ENCODE data around the gene FAM118B. TPM values are rescaled to one million over a fixed set of nuclear protein-coding genes. Genes with fewer than 3 reads are reported as not detected.

FAM118B gene
- total RNA-seq, 5 donors from 2014 or later (not counting 1 experiment from before 2014, with no cell fraction given) = 4.2 to 11.9 (median 11.0) TPM

DNA sequence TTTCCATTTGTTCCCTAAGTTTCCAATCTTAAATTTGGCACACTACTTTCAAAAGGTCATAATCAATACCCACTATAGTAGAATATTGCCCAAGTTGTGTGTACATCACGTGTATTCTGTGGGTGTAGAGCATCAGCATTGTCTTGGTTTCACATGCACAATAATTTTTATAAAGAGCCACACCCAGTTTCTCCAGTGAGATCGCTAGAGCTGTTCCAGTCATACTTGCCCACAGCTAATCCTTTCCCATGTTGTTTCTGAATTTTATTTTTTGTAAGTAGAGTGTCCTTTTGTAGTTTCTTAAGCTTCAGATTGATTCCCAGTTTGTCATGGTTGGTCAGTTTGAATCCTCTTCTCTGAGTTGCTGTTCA is 13.7 kb downstream of the FAM118B start:
- WGBS (ENCODE audit: insufficient coverage) = no CpG with 5 or more reads among the region's 2 CpGs
- ChIA-PET CTCF (interaction anchor here in 1 of 2 donors (0.6 kb wide), 1 partner anchor 216 kb away, joined by 3 read pairs; no protein-coding TSS in a partner anchor), POLR2A (no interaction called here)
- Histone ChIP-seq H3K4me3 (ENCODE audit: control insufficient read depth in 1 of 2, extremely low read depth in 1 of 2, low read length in 1 of 2) (no peak overlapping the region), H3K27me3 (replicated peaks in 1 of 2; ENCODE audit: control insufficient read depth in 2 of 2, extremely low read depth in 1 of 2, insufficient read depth in 2 of 2, low read length in 1 of 2) (no peaks in the 10 kb centered on the region), H3K36me3 (ENCODE audit: control insufficient read depth in 2 of 2, extremely low read depth in 1 of 2, insufficient read depth in 1 of 2, low read length in 1 of 2) (peaks cover 0 to 5% of the 10 kb centered on the region in 2 donors), H3K9me3 (no peaks in the 10 kb centered on the region), H3K4me1 (ENCODE audit: control insufficient read depth in 1 of 2, extremely low read depth in 1 of 2, insufficient read depth in 2 of 2, low read length in 2 of 2) (no peaks in the 10 kb centered on the region), H3K27ac (ENCODE audit: low read length) (no peak overlapping the region)
- Mint-ChIP-seq H3K27ac (no peak overlapping the region), H3K4me3 (no peak overlapping the region), H3K27me3 (no peaks in the 10 kb centered on the region), H3K36me3 (peaks cover 6% of the 10 kb centered on the region), H3K9me3 (no peaks in the 10 kb centered on the region), H3K4me1 (peaks cover 0 to 7% (median under 1%) of the 10 kb centered on the region in 3 donors)
- ATAC-seq (replicated peaks in 1 of 4) (no peak), DNase-seq (no peak)

DNA sequence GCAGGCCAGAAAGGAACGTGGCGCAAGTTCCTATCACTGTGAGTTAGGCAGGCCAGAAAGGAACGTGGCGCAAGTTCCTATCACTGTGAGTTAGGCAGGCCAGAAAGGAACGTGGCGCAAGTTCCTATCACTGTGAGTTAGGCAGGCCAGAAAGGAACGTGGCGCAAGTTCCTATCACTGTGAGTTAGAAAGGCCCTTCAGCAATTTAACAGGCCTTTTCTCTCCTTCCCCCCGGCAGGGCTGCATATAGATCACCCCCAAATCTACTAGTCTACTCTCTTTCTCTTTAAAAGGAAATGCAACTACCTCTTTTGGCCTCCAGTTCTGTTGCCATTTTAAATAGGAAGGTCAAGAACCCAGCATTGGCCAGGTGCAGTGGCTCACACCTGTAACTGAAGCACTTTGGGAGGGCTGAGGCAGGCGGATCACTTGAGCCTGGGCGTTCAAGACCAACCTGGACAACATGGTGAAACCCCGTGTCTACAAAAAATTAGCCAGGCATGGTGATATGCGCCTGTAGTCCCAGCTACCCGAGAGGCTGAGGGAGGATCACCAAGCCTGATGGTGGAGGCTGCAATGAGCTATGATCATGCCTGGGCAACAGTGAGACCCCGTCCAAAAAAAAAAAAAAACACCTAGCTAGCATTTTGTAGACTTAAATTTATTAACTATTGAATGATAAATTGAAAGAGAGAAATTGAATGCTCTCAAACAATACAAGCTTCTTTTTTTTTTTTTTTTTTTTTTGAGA is 14.9 kb downstream of the FAM118B start:
- H3K27ac Mint-ChIP-seq = no peak overlapping the region
- peaks cover 12% of the 10 kb centered on the region for H3K36me3 Mint-ChIP-seq
- no peak for ATAC-seq (replicated peaks in 1 of 4)

DNA sequence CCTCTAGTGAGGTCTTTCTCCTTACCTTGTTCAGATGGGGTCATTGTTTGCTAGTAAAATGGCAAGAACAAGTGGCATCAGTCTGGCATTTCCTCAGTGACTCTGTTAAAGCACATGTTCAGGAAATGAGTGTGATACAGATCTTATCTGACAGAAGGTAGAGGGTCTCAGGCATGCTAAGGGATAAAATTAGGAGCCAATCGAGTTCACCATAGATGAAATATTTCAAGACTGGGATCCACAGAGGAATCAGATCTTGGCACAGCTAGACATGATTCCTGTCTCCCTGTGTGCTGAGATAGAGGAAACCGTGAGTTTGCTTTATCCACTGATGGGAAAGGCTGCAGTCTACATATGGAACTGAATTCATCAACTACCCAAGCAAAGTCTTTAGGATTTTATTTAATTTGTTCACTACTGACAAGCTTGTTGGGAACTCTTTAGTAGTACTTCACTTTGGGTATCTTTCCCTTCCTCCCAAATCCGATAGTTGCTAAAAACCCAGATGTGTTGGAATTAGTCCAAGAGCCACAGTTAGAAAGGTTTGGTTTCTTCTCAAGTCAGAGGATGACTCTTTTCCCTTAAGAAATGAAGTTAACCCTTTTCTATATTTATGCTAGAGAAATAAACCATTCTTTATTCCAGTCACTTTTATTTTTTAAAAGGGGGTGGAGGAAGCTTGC is 18.4 kb downstream of the FAM118B start:
- 67% methylated on average over 1 of the region's 3 CpGs for WGBS (ENCODE audit: insufficient coverage)
- H3K27me3 ChIP-seq (replicated peaks in 1 of 2; ENCODE audit: control insufficient read depth in 2 of 2, extremely low read depth in 1 of 2, insufficient read depth in 2 of 2, low read length in 1 of 2) = no peaks in the 10 kb centered on the region
- ATAC-seq (replicated peaks in 1 of 4) (no peak), DNase-seq (no peak)
- H3K27ac ChIP-seq (ENCODE audit: low read length) = no peak overlapping the region
- H3K4me3 Mint-ChIP-seq = no peak overlapping the region
- H3K9me3 ChIP-seq = no peaks in the 10 kb centered on the region
- no peaks in the 10 kb centered on the region for H3K27me3 Mint-ChIP-seq
- CTCF ChIA-PET = no interaction called here
- no peaks in the 10 kb centered on the region for H3K4me1 Mint-ChIP-seq
- POLR2A ChIA-PET = interaction anchor here (0.5 to 0.6 kb wide), 2 partner anchors 224 to 1650 kb away, joined by 4 read pairs; no protein-coding TSS in a partner anchor
- H3K4me3 ChIP-seq (ENCODE audit: control insufficient read depth in 1 of 2, extremely low read depth in 1 of 2, low read length in 1 of 2) = no peak overlapping the region
- peaks cover 13% of the 10 kb centered on the region for H3K36me3 Mint-ChIP-seq
- H3K36me3 ChIP-seq (ENCODE audit: control insufficient read depth in 2 of 2, extremely low read depth in 1 of 2, insufficient read depth in 1 of 2, low read length in 1 of 2) = peaks cover 0 to 5% of the 10 kb centered on the region in 2 donors
- no peaks in the 10 kb centered on the region for H3K9me3 Mint-ChIP-seq
- no peak overlapping the region for H3K27ac Mint-ChIP-seq
- H3K4me1 ChIP-seq (ENCODE audit: control insufficient read depth in 1 of 2, extremely low read depth in 1 of 2, insufficient read depth in 2 of 2, low read length in 2 of 2) = no peaks in the 10 kb centered on the region

More for the DNA sequence above, 14.9 kb downstream of the FAM118B start:
- no peak overlapping the region for H3K27ac ChIP-seq (ENCODE audit: low read length)
- H3K27me3 ChIP-seq (replicated peaks in 1 of 2; ENCODE audit: control insufficient read depth in 2 of 2, extremely low read depth in 1 of 2, insufficient read depth in 2 of 2, low read length in 1 of 2) = no peaks in the 10 kb centered on the region
- Mint-ChIP-seq H3K27me3 (no peaks in the 10 kb centered on the region), H3K4me1 (peaks cover 0 to 5% (median 0%) of the 10 kb centered on the region in 3 donors), H3K9me3 (no peaks in the 10 kb centered on the region), H3K4me3 (no peak overlapping the region)
- H3K4me1 ChIP-seq (ENCODE audit: control insufficient read depth in 1 of 2, extremely low read depth in 1 of 2, insufficient read depth in 2 of 2, low read length in 2 of 2) = no peaks in the 10 kb centered on the region
- ChIA-PET CTCF (interaction anchor here in 1 of 2 donors (0.7 kb wide), 1 partner anchor 241 kb away, joined by 5 read pairs; no protein-coding TSS in a partner anchor), POLR2A (interaction anchor here in 1 of 2 donors (0.6 kb wide), 1 partner anchor 583 kb away, joined by 3 read pairs; no protein-coding TSS in a partner anchor)
- H3K36me3 ChIP-seq (ENCODE audit: control insufficient read depth in 2 of 2, extremely low read depth in 1 of 2, insufficient read depth in 1 of 2, low read length in 1 of 2) = peaks cover 0 to 5% of the 10 kb centered on the region in 2 donors
- H3K4me3 ChIP-seq (ENCODE audit: control insufficient read depth in 1 of 2, extremely low read depth in 1 of 2, low read length in 1 of 2) = no peak overlapping the region
- no peak for DNase-seq
- 94% methylated on average over 7 of the region's 15 CpGs for WGBS (ENCODE audit: insufficient coverage)
- H3K9me3 ChIP-seq = no peaks in the 10 kb centered on the region

DNA sequence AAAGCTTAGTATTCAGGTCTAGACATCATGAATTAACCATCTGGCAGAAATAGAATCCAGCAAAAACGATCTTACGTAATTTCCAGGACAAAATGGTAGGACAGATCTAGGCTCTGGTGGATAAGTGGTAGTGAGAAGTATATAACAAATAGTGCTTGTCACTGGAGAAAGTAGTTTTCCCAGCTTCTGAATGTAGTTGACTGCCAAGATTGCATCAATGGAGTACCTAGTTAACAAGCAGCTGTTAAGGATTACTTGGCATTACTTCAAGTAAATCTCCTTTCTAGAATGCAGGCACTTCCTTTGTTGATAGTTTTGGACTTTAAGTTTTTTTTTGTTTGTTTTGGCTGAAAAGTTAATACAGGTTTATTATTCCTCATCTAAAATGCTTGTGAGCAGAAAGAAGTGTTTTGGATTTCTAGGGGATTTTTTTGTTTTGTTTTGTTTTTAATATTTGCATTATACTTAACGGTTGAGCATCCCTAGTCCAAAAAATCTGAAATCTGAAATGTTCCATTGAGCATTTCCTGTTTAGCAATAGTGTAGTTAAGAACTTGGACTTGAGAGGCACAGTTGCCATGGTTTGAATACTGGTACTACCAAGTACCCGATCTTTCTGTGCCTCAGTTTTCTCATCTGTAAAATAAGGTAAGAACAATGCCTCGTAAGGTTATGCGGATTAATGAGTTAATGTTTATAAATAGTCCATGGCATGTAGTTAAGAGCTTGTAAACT is 20.3 kb downstream of the FAM118B start:
- Mint-ChIP-seq H3K27me3 (no peaks in the 10 kb centered on the region), H3K4me3 (no peak overlapping the region)
- CTCF ChIA-PET = no interaction called here

DNA sequence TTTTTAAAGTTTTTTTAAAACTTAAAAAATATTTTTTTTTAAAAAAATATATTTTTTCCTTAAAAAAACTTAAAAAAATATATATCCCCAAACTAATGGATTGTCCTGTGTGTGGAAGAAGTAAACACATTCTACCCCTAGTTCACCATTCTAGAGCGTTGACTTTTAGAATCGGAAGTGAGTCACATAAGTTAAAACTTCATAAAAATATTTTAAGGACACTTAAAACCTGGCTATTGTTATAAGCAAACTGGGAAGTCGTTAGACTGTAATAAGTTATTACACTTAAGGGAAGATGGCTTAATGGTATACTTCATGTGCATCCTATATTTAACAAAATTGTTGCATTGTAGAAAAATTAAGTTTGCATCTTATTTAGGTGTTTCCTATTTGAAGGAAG is 21.1 kb downstream of the FAM118B start:
- no peaks in the 10 kb centered on the region for H3K9me3 Mint-ChIP-seq
- ATAC-seq (replicated peaks in 1 of 4) (no peak), DNase-seq (no peak)
- CTCF ChIA-PET = no interaction called here
- no CpG with 5 or more reads among the region's 3 CpGs for WGBS (ENCODE audit: insufficient coverage)
- H3K36me3 ChIP-seq (ENCODE audit: control insufficient read depth in 2 of 2, extremely low read depth in 1 of 2, insufficient read depth in 1 of 2, low read length in 1 of 2) = peaks cover 0 to 5% of the 10 kb centered on the region in 2 donors
- H3K27me3 ChIP-seq (replicated peaks in 1 of 2; ENCODE audit: control insufficient read depth in 2 of 2, extremely low read depth in 1 of 2, insufficient read depth in 2 of 2, low read length in 1 of 2) = no peaks in the 10 kb centered on the region
- H3K27ac ChIP-seq (ENCODE audit: low read length) = no peak overlapping the region
- no peak overlapping the region for H3K27ac Mint-ChIP-seq
- no peaks in the 10 kb centered on the region for H3K4me1 Mint-ChIP-seq
- peaks cover 25% of the 10 kb centered on the region for H3K36me3 Mint-ChIP-seq
- no peak overlapping the region for H3K4me3 ChIP-seq (ENCODE audit: control insufficient read depth in 1 of 2, extremely low read depth in 1 of 2, low read length in 1 of 2)
- no peaks in the 10 kb centered on the region for H3K9me3 ChIP-seq
- H3K4me1 ChIP-seq (ENCODE audit: control insufficient read depth in 1 of 2, extremely low read depth in 1 of 2, insufficient read depth in 2 of 2, low read length in 2 of 2) = no peaks in the 10 kb centered on the region
- H3K4me3 Mint-ChIP-seq = no peak overlapping the region
- POLR2A ChIA-PET = no interaction called here
- H3K27me3 Mint-ChIP-seq = no peaks in the 10 kb centered on the region

More for the DNA sequence above, 20.3 kb downstream of the FAM118B start:
- no peaks in the 10 kb centered on the region for H3K27me3 ChIP-seq (replicated peaks in 1 of 2; ENCODE audit: control insufficient read depth in 2 of 2, extremely low read depth in 1 of 2, insufficient read depth in 2 of 2, low read length in 1 of 2)
- no peaks in the 10 kb centered on the region for H3K4me1 ChIP-seq (ENCODE audit: control insufficient read depth in 1 of 2, extremely low read depth in 1 of 2, insufficient read depth in 2 of 2, low read length in 2 of 2)
- H3K36me3 ChIP-seq (ENCODE audit: control insufficient read depth in 2 of 2, extremely low read depth in 1 of 2, insufficient read depth in 1 of 2, low read length in 1 of 2) = peaks cover 0 to 5% of the 10 kb centered on the region in 2 donors
- 80% methylated on average over 4 of the region's 6 CpGs for WGBS (ENCODE audit: insufficient coverage)
- POLR2A ChIA-PET = interaction anchor here in 1 of 2 donors (0.6 kb wide), 1 partner anchor 26 kb away, joined by 3 read pairs; no protein-coding TSS in a partner anchor
- ATAC-seq (replicated peaks in 1 of 4) (no peak), DNase-seq (no peak)
- Mint-ChIP-seq H3K27ac (no peak overlapping the region), H3K9me3 (no peaks in the 10 kb centered on the region), H3K4me1 (no peaks in the 10 kb centered on the region), H3K36me3 (peaks cover 24% of the 10 kb centered on the region)
- H3K9me3 ChIP-seq = no peaks in the 10 kb centered on the region
- H3K27ac ChIP-seq (ENCODE audit: low read length) = no peak overlapping the region
- no peak overlapping the region for H3K4me3 ChIP-seq (ENCODE audit: control insufficient read depth in 1 of 2, extremely low read depth in 1 of 2, low read length in 1 of 2)

DNA sequence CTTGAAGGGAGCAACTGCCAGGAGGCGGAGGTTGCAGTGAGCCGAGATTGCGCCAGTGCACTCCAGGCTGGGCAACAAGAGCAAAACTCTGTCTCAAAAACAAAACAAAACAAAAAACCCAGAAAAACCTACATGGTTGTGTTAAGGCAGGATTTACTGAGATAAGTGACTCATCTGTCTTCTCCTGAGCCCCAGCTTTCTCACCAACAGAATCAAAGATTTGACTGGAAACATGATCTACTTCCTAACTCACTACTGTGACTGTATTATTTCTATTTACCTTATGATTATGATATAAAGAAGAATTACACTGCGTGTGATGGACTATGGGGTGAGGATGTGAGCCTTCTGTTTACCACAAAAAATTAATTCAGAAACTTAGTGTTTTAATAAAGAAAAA is 21.8 kb downstream of the FAM118B start:
- peaks cover 27% of the 10 kb centered on the region for H3K36me3 Mint-ChIP-seq
- no peak overlapping the region for H3K4me3 Mint-ChIP-seq
- no CpG with 5 or more reads among the region's 4 CpGs for WGBS (ENCODE audit: insufficient coverage)
- H3K4me1 Mint-ChIP-seq = no peaks in the 10 kb centered on the region
- H3K36me3 ChIP-seq (ENCODE audit: control insufficient read depth in 2 of 2, extremely low read depth in 1 of 2, insufficient read depth in 1 of 2, low read length in 1 of 2) = peaks cover 2 to 9% of the 10 kb centered on the region in 2 donors
- no peak overlapping the region for H3K27ac Mint-ChIP-seq
- no peaks in the 10 kb centered on the region for H3K4me1 ChIP-seq (ENCODE audit: control insufficient read depth in 1 of 2, extremely low read depth in 1 of 2, insufficient read depth in 2 of 2, low read length in 2 of 2)
- no peaks in the 10 kb centered on the region for H3K9me3 Mint-ChIP-seq
- H3K27me3 Mint-ChIP-seq = no peaks in the 10 kb centered on the region
- no peak for ATAC-seq (replicated peaks in 1 of 4)
- POLR2A ChIA-PET = interaction anchor here in 1 of 2 donors (0.6 kb wide), 1 partner anchor 16 kb away, joined by 4 read pairs; no protein-coding TSS in a partner anchor
- no peak overlapping the region for H3K4me3 ChIP-seq (ENCODE audit: control insufficient read depth in 1 of 2, extremely low read depth in 1 of 2, low read length in 1 of 2)
- CTCF ChIA-PET = interaction anchor here in 1 of 2 donors (0.6 kb wide), 1 partner anchor 66 kb away, joined by 10 read pairs; no protein-coding TSS in a partner anchor
- H3K27me3 ChIP-seq (replicated peaks in 1 of 2; ENCODE audit: control insufficient read depth in 2 of 2, extremely low read depth in 1 of 2, insufficient read depth in 2 of 2, low read length in 1 of 2) = no peaks in the 10 kb centered on the region
- H3K27ac ChIP-seq (ENCODE audit: low read length) = no peak overlapping the region
- H3K9me3 ChIP-seq = no peaks in the 10 kb centered on the region
- no peak for DNase-seq

Data from T-cell (primary cell).